ENCODE data around the gene SCAF1. TPM values are rescaled to one million over a fixed set of nuclear protein-coding genes. Genes with fewer than 3 reads are reported as not detected.

The SCAF1 gene
- polyA plus RNA-seq, 1 experiment: 3.4 TPM

- CTCF ChIA-PET: no interaction called here
- Histone ChIP-seq H3K27me3 (ENCODE audit: control insufficient read depth, insufficient read depth, low read length) (no peaks in the 10 kb centered on the region), H3K36me3 (ENCODE audit: control insufficient read depth, insufficient read depth, low read length) (peaks cover 6% of the 10 kb centered on the region), H3K4me3 (ENCODE audit: low read depth, low read length) (no peak overlapping the region)
- no peak for DNase-seq (ENCODE audit: low read depth)
- POLR2A ChIA-PET: no interaction called here
- TF ChIP-seq CTCF (IDR thresholded peaks at IDR 0.05; ENCODE audit: insufficient read depth, low read depth, low read length): no peak
Measured at GRCh38 chr19:49624967-49625910, 16.8 kb upstream of the SCAF1 start.

- TF ChIP-seq CTCF (IDR thresholded peaks at IDR 0.05; ENCODE audit: insufficient read depth, low read depth, low read length): no peak
- H3K4me3 ChIP-seq (ENCODE audit: low read depth, low read length): no peak overlapping the region
- H3K36me3 ChIP-seq (ENCODE audit: control insufficient read depth, insufficient read depth, low read length): peaks cover 5% of the 10 kb centered on the region
- POLR2A ChIA-PET: no interaction called here
- no peak for DNase-seq (ENCODE audit: low read depth)
- CTCF ChIA-PET: no interaction called here
- H3K27me3 ChIP-seq (ENCODE audit: control insufficient read depth, insufficient read depth, low read length): no peaks in the 10 kb centered on the region
Measured at GRCh38 chr19:49626226-49626625, 15.8 kb upstream of the SCAF1 start.

GRCh38 chr19:49629659-49630058 is 12.3 kb upstream of the SCAF1 start:
- no peak for DNase-seq (ENCODE audit: low read depth)

DNA sequence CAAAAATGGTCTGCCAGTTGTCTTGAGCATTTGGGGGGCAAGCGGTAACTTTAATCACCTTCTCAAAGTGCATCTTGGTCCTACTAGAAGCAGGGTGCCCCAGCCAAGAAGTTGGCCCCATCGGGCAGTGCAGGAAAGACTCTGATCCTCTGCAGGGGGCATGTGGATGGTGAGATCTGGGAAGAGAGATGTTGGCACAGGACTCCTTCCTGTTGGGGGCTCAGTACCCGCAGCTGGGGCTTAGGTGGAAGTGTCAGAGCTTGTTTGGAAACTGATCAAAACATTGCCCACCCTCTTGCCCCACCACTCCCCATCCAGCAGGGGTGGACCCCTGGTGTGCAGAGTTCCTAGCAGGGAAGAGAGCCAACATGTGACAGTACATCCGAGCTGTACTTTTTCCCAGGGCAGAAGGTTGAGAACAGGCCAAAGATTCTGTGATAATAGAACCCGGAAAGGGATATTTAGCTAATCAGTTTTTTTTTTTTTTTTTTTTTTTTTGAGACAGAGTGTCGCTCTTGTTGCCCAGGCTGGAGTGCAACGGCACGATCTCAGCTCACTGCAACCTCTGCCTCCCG is 10.9 kb upstream of the SCAF1 start:
- no peak overlapping the region for H3K4me3 ChIP-seq (ENCODE audit: low read depth, low read length)
- no peaks in the 10 kb centered on the region for H3K27me3 ChIP-seq (ENCODE audit: control insufficient read depth, insufficient read depth, low read length)
- DNase-seq (ENCODE audit: low read depth): no peak
- TF ChIP-seq CTCF (IDR thresholded peaks at IDR 0.05; ENCODE audit: insufficient read depth, low read depth, low read length): no peak
- CTCF ChIA-PET: interaction anchor here (0.7 to 1.8 kb wide), 4 partner anchors 9 to 47 kb away, joined by 3 to 6 read pairs (median 4); no protein-coding TSS in a partner anchor
- POLR2A ChIA-PET: no interaction called here
- H3K36me3 ChIP-seq (ENCODE audit: control insufficient read depth, insufficient read depth, low read length): peaks cover 3% of the 10 kb centered on the region

More at GRCh38 chr19:49629659-49630058, 12.3 kb upstream of the SCAF1 start:
- POLR2A ChIA-PET: no interaction called here
- Histone ChIP-seq H3K36me3 (ENCODE audit: control insufficient read depth, insufficient read depth, low read length) (peaks cover 3% of the 10 kb centered on the region), H3K4me3 (ENCODE audit: low read depth, low read length) (no peak overlapping the region), H3K27me3 (ENCODE audit: control insufficient read depth, insufficient read depth, low read length) (no peaks in the 10 kb centered on the region)
- CTCF ChIA-PET: no interaction called here
- TF ChIP-seq CTCF (IDR thresholded peaks at IDR 0.05; ENCODE audit: insufficient read depth, low read depth, low read length): no peak

GRCh38 chr19:49631610-49632192 is 10.3 kb upstream of the SCAF1 start:
- H3K4me3 ChIP-seq (ENCODE audit: low read depth, low read length): no peak overlapping the region
- H3K36me3 ChIP-seq (ENCODE audit: control insufficient read depth, insufficient read depth, low read length): peaks cover 5% of the 10 kb centered on the region; the same call in 1 of the 2 replicates
- ChIA-PET CTCF (interaction anchor here (1.0 to 1.8 kb wide), 3 partner anchors 10 to 41 kb away, joined by 3 to 6 read pairs (median 4); no protein-coding TSS in a partner anchor), POLR2A (no interaction called here)
- DNase-seq (ENCODE audit: low read depth): no peak
- no peaks in the 10 kb centered on the region for H3K27me3 ChIP-seq (ENCODE audit: control insufficient read depth, insufficient read depth, low read length)
- TF ChIP-seq CTCF (IDR thresholded peaks at IDR 0.05; ENCODE audit: insufficient read depth, low read depth, low read length): no peak

Measured in BJ (cell line).